HL-60 (cell line): ENCODE data around the gene PTPRK.

Experiments used
- DNase-seq, 2 experiments: peaks; one replicate each; pipeline ENCODE4 v3.0.0-alpha.2; 2010 to 2020; ENCODE audit warnings: low read depth in 1 of 2, low spot score in 1 of 2
- H3K27ac ChIP-seq: fragments of 250-450 bp; sonication (Bioruptor Pico); replicated peaks from 2 replicates; pipeline ENCODE4 v1.5.1; 2020; ENCODE audit warnings: mild to moderate bottlenecking, moderate library complexity
- H3K27me3 ChIP-seq: fragments of 250-450 bp; sonication (Bioruptor Pico); 2 replicates; pipeline ENCODE4 v1.5.1; 2021; ENCODE audit warnings: mild to moderate bottlenecking, moderate library complexity; ENCODE audit not compliant: insufficient read depth, poor library complexity, severe bottlenecking
- H3K4me3 ChIP-seq: replicated peaks from 2 replicates; pipeline ENCODE4 v1.5.1; 2011; ENCODE audit warnings: mild to moderate bottlenecking, control low read depth, low read length; ENCODE audit not compliant: insufficient read depth
- CTCF ChIP-seq: IDR thresholded peaks from one replicate; pipeline ENCODE4 v1.5.1; 2011; ENCODE audit warnings: low read length, control low read depth, inconsistent platforms; ENCODE audit not compliant: insufficient read depth
- GABPA ChIP-seq: IDR thresholded peaks from 2 replicates; pipeline ENCODE4 v1.6.1; 2012; ENCODE audit warnings: low read depth
- POLR2AphosphoS5 ChIP-seq: IDR thresholded peaks from 2 replicates; pipeline ENCODE4 v1.6.1; 2012; ENCODE audit warnings: low read depth
- REST ChIP-seq: IDR thresholded peaks from 2 replicates; pipeline ENCODE4 v1.6.1; 2012; ENCODE audit warnings: low read depth; ENCODE audit not compliant: insufficient replicate concordance
- SPI1 ChIP-seq: IDR thresholded peaks from 2 replicates; pipeline ENCODE4 v1.6.1; 2012; ENCODE audit warnings: low read depth, mild to moderate bottlenecking, borderline replicate concordance

PTPRK gene

GRCh38 chr6:128456510-128457230, 63.7 kb downstream of the PTPRK start:
- H3K27ac ChIP-seq = no peak overlapping the region
- TF ChIP-seq POLR2AphosphoS5 (no peak), SPI1 (no peak), CTCF (no peak), GABPA (no peak), REST (no peak)
- DNase-seq = no peak

GRCh38 chr6:128455959-128456358, 64.4 kb downstream of the PTPRK start:
- Histone ChIP-seq H3K4me3 (no peak overlapping the region), H3K27me3 (peaks cover 4% of the 10 kb centered on the region), H3K27ac (no peak overlapping the region)
- no peak for DNase-seq
- no peak for TF ChIP-seq GABPA
- no peak for TF ChIP-seq CTCF
- TF ChIP-seq SPI1 = no peak
- no peak for TF ChIP-seq POLR2AphosphoS5
- TF ChIP-seq REST = no peak

More at GRCh38 chr6:128456510-128457230, 63.7 kb downstream of the PTPRK start:
- Histone ChIP-seq H3K27me3 (peaks cover 4% of the 10 kb centered on the region), H3K4me3 (no peak overlapping the region)

GRCh38 chr6:128452713-128453112, 67.7 kb downstream of the PTPRK start:
- TF ChIP-seq REST (no peak), SPI1 (no peak), POLR2AphosphoS5 (no peak), GABPA (no peak), CTCF (no peak)
- H3K27ac ChIP-seq = no peak overlapping the region
- peaks cover 4% of the 10 kb centered on the region for H3K27me3 ChIP-seq
- no peak overlapping the region for H3K4me3 ChIP-seq
- DNase-seq = no peak
